ENCODE measurements around the gene UBAP2L.

The UBAP2L gene

GRCh38 chr1:154213274-154213673 lies 7.5 kb upstream of the UBAP2L start:
- WGBS, result 89% methylated on average over 1 of the region's 1 CpG
- H3K4me1 ChIP-seq (ENCODE audit: control insufficient read depth, insufficient read depth, low read depth, low read length), result peaks cover 3% of the 10 kb centered on the region
- peak overlapping the region; percentile 36 for H3K9ac ChIP-seq (ENCODE audit: low read length)
- H3K4me3 ChIP-seq (ENCODE audit: insufficient read depth in 1 of 2, low read depth in 1 of 2, low read length in 2 of 2), result no peak overlapping the region
- no peak overlapping the region for H3K4me2 ChIP-seq (ENCODE audit: low read length, poor library complexity, severe bottlenecking)
- no peak overlapping the region for H3K14ac ChIP-seq (ENCODE audit: low read length in 2 of 2)
- H3K27ac ChIP-seq (ENCODE audit: low read length, poor library complexity, severe bottlenecking), result no peak overlapping the region
- H4K91ac ChIP-seq (ENCODE audit: low read length), result no peak overlapping the region
- H3K36me3 ChIP-seq (ENCODE audit: control insufficient read depth in 1 of 2, insufficient read depth in 2 of 2, low read depth in 1 of 2, low read length in 2 of 2), result peaks cover 50 to 74% of the 10 kb centered on the region in 2 experiments
- DNase-seq, result peak; percentile 50
- H3K27me3 ChIP-seq (ENCODE audit: control insufficient read depth in 1 of 2, insufficient read depth in 1 of 2, low read length in 2 of 2), result no peaks in the 10 kb centered on the region
- peaks cover 21% of the 10 kb centered on the region for H3K79me1 ChIP-seq (replicated peaks; ENCODE audit: low read length, poor library complexity, severe bottlenecking)
- no peak overlapping the region for H4K8ac ChIP-seq (ENCODE audit: low read length)
- H2BK120ac ChIP-seq (ENCODE audit: low read depth, low read length), result no peak overlapping the region
- H3K4ac ChIP-seq (ENCODE audit: low read depth in 1 of 2, low read length in 2 of 2), result no peak overlapping the region
- H2BK5ac ChIP-seq (ENCODE audit: low read depth, low read length, poor library complexity, severe bottlenecking), result no peak overlapping the region
- no peak overlapping the region for H2BK15ac ChIP-seq (ENCODE audit: low read depth, poor library complexity, severe bottlenecking)
- H2BK12ac ChIP-seq (ENCODE audit: low read length in 2 of 2), result no peak overlapping the region
- no peak overlapping the region for H2AFZ ChIP-seq (ENCODE audit: low read depth, low read length)
- no peak overlapping the region for H3K23ac ChIP-seq (ENCODE audit: low read length in 2 of 2)
- H3K18ac ChIP-seq (ENCODE audit: low read depth in 1 of 2, low read length in 2 of 2), result no peak overlapping the region
- no peaks in the 10 kb centered on the region for H3K9me3 ChIP-seq (ENCODE audit: control insufficient read depth, low read length)
- H2AK5ac ChIP-seq (ENCODE audit: low read length, severe bottlenecking), result no peak overlapping the region

GRCh38 chr1:154218545-154218944 lies 2.2 kb upstream of the UBAP2L start:
- no peak overlapping the region for H2AFZ ChIP-seq (ENCODE audit: low read depth, low read length)
- no peak overlapping the region for H3K4me2 ChIP-seq (ENCODE audit: low read length, poor library complexity, severe bottlenecking)
- H3K79me1 ChIP-seq (replicated peaks; ENCODE audit: low read length, poor library complexity, severe bottlenecking), result peaks cover 5% of the 10 kb centered on the region
- no peak overlapping the region for H4K8ac ChIP-seq (ENCODE audit: low read length)
- H3K4me3 ChIP-seq (ENCODE audit: insufficient read depth in 1 of 2, low read depth in 1 of 2, low read length in 2 of 2), result peak overlapping the region in 1 of 2 experiments; percentile 99
- no peak overlapping the region for H3K14ac ChIP-seq (ENCODE audit: low read length in 2 of 2)
- peaks cover 13 to 39% of the 10 kb centered on the region in 2 experiments for H3K36me3 ChIP-seq (ENCODE audit: control insufficient read depth in 1 of 2, insufficient read depth in 2 of 2, low read depth in 1 of 2, low read length in 2 of 2)
- H3K23ac ChIP-seq (ENCODE audit: low read length in 2 of 2), result no peak overlapping the region
- H2BK5ac ChIP-seq (ENCODE audit: low read depth, low read length, poor library complexity, severe bottlenecking), result no peak overlapping the region
- no peak overlapping the region for H2BK15ac ChIP-seq (ENCODE audit: low read depth, poor library complexity, severe bottlenecking)
- no peak overlapping the region for H2BK120ac ChIP-seq (ENCODE audit: low read depth, low read length)
- no peak for DNase-seq
- H2BK12ac ChIP-seq (ENCODE audit: low read length in 2 of 2), result no peak overlapping the region
- no peak overlapping the region for H4K91ac ChIP-seq (ENCODE audit: low read length)
- 94% methylated on average over 3 of the region's 3 CpGs for WGBS
- no peak overlapping the region for H3K4ac ChIP-seq (ENCODE audit: low read depth in 1 of 2, low read length in 2 of 2)
- H3K9me3 ChIP-seq (ENCODE audit: control insufficient read depth, low read length), result no peaks in the 10 kb centered on the region
- no peak overlapping the region for H3K27ac ChIP-seq (ENCODE audit: low read length, poor library complexity, severe bottlenecking)
- H3K4me1 ChIP-seq (ENCODE audit: control insufficient read depth, insufficient read depth, low read depth, low read length), result peaks cover 4% of the 10 kb centered on the region
- H2AK5ac ChIP-seq (ENCODE audit: low read length, severe bottlenecking), result no peak overlapping the region
- H3K27me3 ChIP-seq (ENCODE audit: control insufficient read depth in 1 of 2, insufficient read depth in 1 of 2, low read length in 2 of 2), result no peaks in the 10 kb centered on the region
- peak overlapping the region; percentile 100 for H3K9ac ChIP-seq (ENCODE audit: low read length)
- no peak overlapping the region for H3K18ac ChIP-seq (ENCODE audit: low read depth in 1 of 2, low read length in 2 of 2)

- peak overlapping the region in 1 of 2 experiments; percentile 82 for H3K4ac ChIP-seq (ENCODE audit: low read depth in 1 of 2, low read length in 2 of 2)
- H4K91ac ChIP-seq (ENCODE audit: low read length), result no peak overlapping the region
- H3K4me1 ChIP-seq (ENCODE audit: control insufficient read depth, insufficient read depth, low read depth, low read length), result peaks cover 4% of the 10 kb centered on the region
- H3K14ac ChIP-seq (ENCODE audit: low read length in 2 of 2), result no peak overlapping the region
- no peak overlapping the region for H2BK120ac ChIP-seq (ENCODE audit: low read depth, low read length)
- H2AK5ac ChIP-seq (ENCODE audit: low read length, severe bottlenecking), result no peak overlapping the region
- peak overlapping the region; percentile 74 for H3K4me2 ChIP-seq (ENCODE audit: low read length, poor library complexity, severe bottlenecking)
- peaks cover 2% of the 10 kb centered on the region for H3K79me1 ChIP-seq (replicated peaks; ENCODE audit: low read length, poor library complexity, severe bottlenecking)
- H3K27ac ChIP-seq (ENCODE audit: low read length, poor library complexity, severe bottlenecking), result no peak overlapping the region
- H3K18ac ChIP-seq (ENCODE audit: low read depth in 1 of 2, low read length in 2 of 2), result peak overlapping the region in 1 of 2 experiments; percentile 21
- DNase-seq, result no peak
- H2BK15ac ChIP-seq (ENCODE audit: low read depth, poor library complexity, severe bottlenecking), result no peak overlapping the region
- WGBS, result 49% methylated on average over 4 of the region's 5 CpGs
- H3K23ac ChIP-seq (ENCODE audit: low read length in 2 of 2), result peak overlapping the region in 1 of 2 experiments; percentile 59
- no peak overlapping the region for H2BK5ac ChIP-seq (ENCODE audit: low read depth, low read length, poor library complexity, severe bottlenecking)
- H3K36me3 ChIP-seq (ENCODE audit: control insufficient read depth in 1 of 2, insufficient read depth in 2 of 2, low read depth in 1 of 2, low read length in 2 of 2), result peaks cover 10 to 30% of the 10 kb centered on the region in 2 experiments
- peak overlapping the region; percentile 100 for H3K9ac ChIP-seq (ENCODE audit: low read length)
- no peak overlapping the region for H2AFZ ChIP-seq (ENCODE audit: low read depth, low read length)
- no peaks in the 10 kb centered on the region for H3K27me3 ChIP-seq (ENCODE audit: control insufficient read depth in 1 of 2, insufficient read depth in 1 of 2, low read length in 2 of 2)
- H4K8ac ChIP-seq (ENCODE audit: low read length), result no peak overlapping the region
- peak overlapping the region; percentile 45 to 99 for H3K4me3 ChIP-seq (ENCODE audit: insufficient read depth in 1 of 2, low read depth in 1 of 2, low read length in 2 of 2)
- H3K9me3 ChIP-seq (ENCODE audit: control insufficient read depth, low read length), result no peaks in the 10 kb centered on the region
- H2BK12ac ChIP-seq (ENCODE audit: low read length in 2 of 2), result peak overlapping the region in 1 of 2 experiments; percentile 6
Observed at GRCh38 chr1:154219541-154219940, 1.2 kb upstream of the UBAP2L start.

- no peak for DNase-seq
- Histone ChIP-seq H3K4me1 (ENCODE audit: control insufficient read depth, insufficient read depth, low read depth, low read length) (peaks cover 4% of the 10 kb centered on the region), H4K91ac (ENCODE audit: low read length) (peak overlapping the region; percentile 91), H2BK120ac (ENCODE audit: low read depth, low read length) (peak overlapping the region; percentile 65), H2BK5ac (ENCODE audit: low read depth, low read length, poor library complexity, severe bottlenecking) (peak overlapping the region; percentile 36), H3K14ac (ENCODE audit: low read length in 2 of 2) (no peak overlapping the region), H3K9ac (ENCODE audit: low read length) (peak overlapping the region; percentile 100), H3K27ac (ENCODE audit: low read length, poor library complexity, severe bottlenecking) (peak overlapping the region; percentile 42), H3K36me3 (ENCODE audit: control insufficient read depth in 1 of 2, insufficient read depth in 2 of 2, low read depth in 1 of 2, low read length in 2 of 2) (peaks cover 13 to 42% of the 10 kb centered on the region in 2 experiments), H3K4ac (ENCODE audit: low read depth in 1 of 2, low read length in 2 of 2) (peak overlapping the region; percentile 70 to 90), H3K4me3 (ENCODE audit: insufficient read depth in 1 of 2, low read depth in 1 of 2, low read length in 2 of 2) (peak overlapping the region; percentile 73 to 97), H2AK5ac (ENCODE audit: low read length, severe bottlenecking) (peak overlapping the region; percentile 68), H2BK15ac (ENCODE audit: low read depth, poor library complexity, severe bottlenecking) (no peak overlapping the region), H2BK12ac (ENCODE audit: low read length in 2 of 2) (no peak overlapping the region), H3K4me2 (ENCODE audit: low read length, poor library complexity, severe bottlenecking) (no peak overlapping the region), H2AFZ (ENCODE audit: low read depth, low read length) (no peak overlapping the region), H3K9me3 (ENCODE audit: control insufficient read depth, low read length) (no peaks in the 10 kb centered on the region), H3K27me3 (ENCODE audit: control insufficient read depth in 1 of 2, insufficient read depth in 1 of 2, low read length in 2 of 2) (no peaks in the 10 kb centered on the region), H4K8ac (ENCODE audit: low read length) (peak overlapping the region; percentile 86), H3K79me1 (replicated peaks; ENCODE audit: low read length, poor library complexity, severe bottlenecking) (peaks cover 2% of the 10 kb centered on the region), H3K18ac (ENCODE audit: low read depth in 1 of 2, low read length in 2 of 2) (peak overlapping the region; percentile 70 to 92), H3K23ac (ENCODE audit: low read length in 2 of 2) (no peak overlapping the region)
- 0% methylated on average over 8 of the region's 33 CpGs for WGBS
Observed at GRCh38 chr1:154220970-154221277, 169 bp downstream of the UBAP2L start.
